Activated T-helper 17 cell treated with anti-CD3 and anti-CD28 coated beads, Interleukin-2, amount 50 U/mL, for 72 hours (primary cell): ENCODE results near the gene SPACA7. TPM values are rescaled to one million over a fixed set of nuclear protein-coding genes. Genes with fewer than 3 reads are reported as not detected.

Source experiments
- ATAC-seq: fragments of 150-1000 bp; cut with Tn5 transposase; replicated peaks from 2 replicates; pipeline ENCODE4 v1.10.0; 2021; ENCODE audit warnings: mild to moderate bottlenecking, moderate library complexity
- H3K27ac Mint-ChIP-seq: one replicate; pipeline ENCODE4 v1.8.0; 2022; ENCODE audit warnings: mixed read lengths
- H3K27me3 Mint-ChIP-seq: one replicate; pipeline ENCODE4 v1.8.0; 2022; ENCODE audit warnings: mixed read lengths
- H3K36me3 Mint-ChIP-seq: one replicate; pipeline ENCODE4 v1.8.0; 2022; ENCODE audit warnings: low read depth, mild to moderate bottlenecking, mixed read lengths
- H3K4me1 Mint-ChIP-seq: one replicate; pipeline ENCODE4 v1.8.0; 2022; ENCODE audit warnings: mixed read lengths
- H3K4me3 Mint-ChIP-seq: one replicate; pipeline ENCODE4 v1.8.0; 2022; ENCODE audit warnings: mild to moderate bottlenecking, mixed read lengths
- H3K9me3 Mint-ChIP-seq: one replicate; pipeline ENCODE4 v1.8.0; 2022; ENCODE audit warnings: mixed read lengths
- total RNA-seq, 2 donors: library from RNA; stranded (reverse); gene quantifications; one replicate each; pipeline ENCODE4 v1.2.3, GENCODE V29; 2022

SPACA7 gene
- total RNA-seq, 2 donors from 2014 or later, result not detected

- H3K4me1 Mint-ChIP-seq, result no peaks in the 10 kb centered on the region
- H3K4me3 Mint-ChIP-seq, result no peak overlapping the region
- no peak overlapping the region for H3K27ac Mint-ChIP-seq
- H3K9me3 Mint-ChIP-seq, result no peaks in the 10 kb centered on the region
- H3K27me3 Mint-ChIP-seq, result peaks cover 15% of the 10 kb centered on the region
- no peaks in the 10 kb centered on the region for H3K36me3 Mint-ChIP-seq
- no peak for ATAC-seq
Observed at GRCh38 chr13:112444416-112445399, 68.6 kb downstream of the SPACA7 start.

GRCh38 chr13:112445411-112446271 is 69.5 kb downstream of the SPACA7 start:
- Mint-ChIP-seq H3K27ac (no peak overlapping the region), H3K4me3 (no peak overlapping the region), H3K27me3 (peaks cover 7% of the 10 kb centered on the region), H3K36me3 (no peaks in the 10 kb centered on the region), H3K9me3 (no peaks in the 10 kb centered on the region), H3K4me1 (no peaks in the 10 kb centered on the region)
- ATAC-seq, result no peak

GRCh38 chr13:112446347-112446861 is 70.2 kb downstream of the SPACA7 start:
- Mint-ChIP-seq H3K27ac (no peak overlapping the region), H3K27me3 (peaks cover 10% of the 10 kb centered on the region), H3K4me3 (no peak overlapping the region), H3K4me1 (no peaks in the 10 kb centered on the region), H3K9me3 (no peaks in the 10 kb centered on the region), H3K36me3 (no peaks in the 10 kb centered on the region)
- ATAC-seq, result no peak

DNA sequence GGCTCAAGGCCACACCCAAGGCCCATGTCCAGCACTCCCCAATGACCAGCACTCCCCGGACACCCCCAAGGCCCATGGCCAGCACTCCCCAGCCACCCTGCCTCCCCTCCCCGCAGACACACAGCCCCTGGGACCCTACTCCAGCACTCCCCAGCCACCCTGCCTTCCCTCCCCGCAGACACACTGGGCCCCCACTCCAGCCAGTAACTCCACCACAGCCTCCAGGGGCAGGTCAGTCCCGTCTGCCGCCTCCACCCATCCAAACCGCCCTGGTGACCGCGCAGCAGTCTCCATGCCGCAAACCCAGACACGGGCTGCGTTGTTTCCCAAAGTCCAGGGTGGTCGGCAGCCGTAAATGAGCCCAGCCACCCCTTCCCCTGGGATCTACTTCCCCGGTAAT is 70.7 kb downstream of the SPACA7 start:
- no peak overlapping the region for H3K27ac Mint-ChIP-seq
- no peak for ATAC-seq
- no peaks in the 10 kb centered on the region for H3K36me3 Mint-ChIP-seq
- H3K4me1 Mint-ChIP-seq, result no peaks in the 10 kb centered on the region
- H3K4me3 Mint-ChIP-seq, result no peak overlapping the region
- peaks cover 10% of the 10 kb centered on the region for H3K27me3 Mint-ChIP-seq
- no peaks in the 10 kb centered on the region for H3K9me3 Mint-ChIP-seq

- H3K36me3 Mint-ChIP-seq, result no peaks in the 10 kb centered on the region
- no peak overlapping the region for H3K4me3 Mint-ChIP-seq
- no peak overlapping the region for H3K27ac Mint-ChIP-seq
- peaks cover 10% of the 10 kb centered on the region for H3K27me3 Mint-ChIP-seq
- no peak for ATAC-seq
- no peaks in the 10 kb centered on the region for H3K4me1 Mint-ChIP-seq
- H3K9me3 Mint-ChIP-seq, result no peaks in the 10 kb centered on the region
Observed at GRCh38 chr13:112447306-112447705, 71.2 kb downstream of the SPACA7 start.

- H3K27ac Mint-ChIP-seq, result no peak overlapping the region
- H3K27me3 Mint-ChIP-seq, result peaks cover 10% of the 10 kb centered on the region
- ATAC-seq, result no peak
- no peaks in the 10 kb centered on the region for H3K36me3 Mint-ChIP-seq
- H3K4me1 Mint-ChIP-seq, result no peaks in the 10 kb centered on the region
- H3K4me3 Mint-ChIP-seq, result no peak overlapping the region
- no peaks in the 10 kb centered on the region for H3K9me3 Mint-ChIP-seq
Observed at GRCh38 chr13:112447761-112448603, 71.8 kb downstream of the SPACA7 start.

DNA sequence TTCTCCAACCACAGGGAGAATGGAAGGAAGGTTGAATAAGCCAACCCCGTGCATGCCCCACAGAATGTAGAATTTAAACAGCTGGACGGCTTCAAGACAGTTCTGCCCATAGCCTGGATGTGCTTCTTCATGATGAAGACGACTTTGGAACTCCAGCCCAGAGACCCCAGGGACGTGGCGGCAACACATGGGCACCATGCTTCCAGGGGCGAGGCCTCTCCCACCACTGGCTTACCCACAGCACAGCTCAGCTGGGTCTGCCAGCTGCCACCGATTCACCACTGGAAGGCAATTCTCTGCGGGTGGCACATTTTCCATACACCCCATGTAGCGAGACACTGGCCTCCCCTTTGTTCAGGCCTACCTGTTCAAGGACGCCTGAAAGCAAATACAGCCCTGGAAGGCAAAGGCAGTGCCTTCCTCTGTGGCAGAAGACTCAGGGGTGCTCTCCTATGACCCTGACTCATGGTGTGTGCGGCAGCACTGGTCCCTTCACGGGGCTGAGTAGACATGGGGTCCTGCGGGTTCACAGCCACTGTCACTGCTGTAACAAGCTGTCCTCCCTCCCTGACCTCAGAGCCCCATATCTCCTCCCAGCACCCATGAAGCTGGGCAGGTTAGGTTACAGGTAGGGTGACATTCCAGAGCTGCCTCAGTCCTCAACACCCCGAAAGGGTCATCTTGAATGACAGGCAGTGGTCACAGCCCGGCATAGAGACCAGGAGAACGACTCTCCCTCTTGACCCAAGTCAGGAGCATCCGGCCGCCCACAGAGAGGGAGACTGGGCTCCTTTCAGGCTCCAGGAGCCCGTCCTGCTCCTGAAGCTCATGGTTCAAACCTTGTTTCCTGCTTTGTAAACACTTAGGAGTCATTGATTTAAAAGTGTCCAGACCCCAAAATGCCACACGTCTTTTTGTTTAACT is 72.7 kb downstream of the SPACA7 start:
- Mint-ChIP-seq H3K27me3 (peaks cover 6% of the 10 kb centered on the region), H3K36me3 (no peaks in the 10 kb centered on the region), H3K9me3 (no peaks in the 10 kb centered on the region), H3K4me1 (no peaks in the 10 kb centered on the region), H3K27ac (no peak overlapping the region), H3K4me3 (no peak overlapping the region)
- ATAC-seq, result no peak

DNA sequence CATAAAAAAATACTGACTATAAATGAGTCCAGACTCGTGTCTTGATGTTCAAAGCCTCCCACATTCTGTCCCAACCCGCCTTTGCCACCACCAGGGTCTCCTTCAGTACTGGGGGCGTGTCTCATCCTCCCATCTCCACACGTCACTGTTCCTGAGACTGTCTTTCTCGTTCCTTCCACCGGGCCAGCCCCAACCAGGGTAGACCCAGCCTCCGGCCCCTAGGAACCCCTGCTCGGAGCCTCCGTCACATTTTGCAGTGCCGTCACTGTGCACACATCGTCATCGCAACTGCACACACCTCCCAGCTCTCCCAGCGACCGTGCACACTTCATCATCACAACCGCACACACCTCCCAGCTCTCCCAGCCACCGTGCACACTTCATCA is 73.4 kb downstream of the SPACA7 start:
- Mint-ChIP-seq H3K4me1 (no peaks in the 10 kb centered on the region), H3K27ac (no peak overlapping the region), H3K27me3 (peaks cover 6% of the 10 kb centered on the region), H3K9me3 (no peaks in the 10 kb centered on the region), H3K36me3 (no peaks in the 10 kb centered on the region), H3K4me3 (no peak overlapping the region)
- no peak for ATAC-seq

- Mint-ChIP-seq H3K9me3 (no peaks in the 10 kb centered on the region), H3K4me1 (no peaks in the 10 kb centered on the region), H3K36me3 (no peaks in the 10 kb centered on the region), H3K27ac (no peak overlapping the region), H3K27me3 (peaks cover 6% of the 10 kb centered on the region), H3K4me3 (no peak overlapping the region)
- no peak for ATAC-seq
Observed at GRCh38 chr13:112450118-112450903, 74.2 kb downstream of the SPACA7 start.

GRCh38 chr13:112450904-112451240 is 74.7 kb downstream of the SPACA7 start:
- H3K4me1 Mint-ChIP-seq, result no peaks in the 10 kb centered on the region
- no peaks in the 10 kb centered on the region for H3K9me3 Mint-ChIP-seq
- H3K4me3 Mint-ChIP-seq, result no peak overlapping the region
- H3K27ac Mint-ChIP-seq, result no peak overlapping the region
- H3K36me3 Mint-ChIP-seq, result no peaks in the 10 kb centered on the region
- peaks cover 6% of the 10 kb centered on the region for H3K27me3 Mint-ChIP-seq
- no peak for ATAC-seq

GRCh38 chr13:112451512-112452379 is 75.6 kb downstream of the SPACA7 start:
- no peak overlapping the region for H3K4me3 Mint-ChIP-seq
- H3K4me1 Mint-ChIP-seq, result no peaks in the 10 kb centered on the region
- no peaks in the 10 kb centered on the region for H3K9me3 Mint-ChIP-seq
- H3K27me3 Mint-ChIP-seq, result peaks cover 10% of the 10 kb centered on the region
- no peak for ATAC-seq
- no peak overlapping the region for H3K27ac Mint-ChIP-seq
- no peaks in the 10 kb centered on the region for H3K36me3 Mint-ChIP-seq
